Prostate gland (tissue), 2 donors: ENCODE measurements around the gene ZNF436. TPM values are rescaled to one million over a fixed set of nuclear protein-coding genes. Genes with fewer than 3 reads are reported as not detected.

ENCODE experiments used
- DNase-seq: peaks from one replicate; pipeline ENCODE4 v3.0.0-alpha.2; 2019; ENCODE audit warnings: low spot score
- H3K27ac ChIP-seq, 2 donors: fragments of 200-600 bp; sonication (generic); 2 replicates each; pipeline ENCODE4 v1.5.1; 2017 to 2019
- H3K27me3 ChIP-seq: fragments of 200-600 bp; sonication (generic); replicated peaks from 2 replicates; pipeline ENCODE4 v1.5.1; 2019; ENCODE audit not compliant: insufficient read depth
- H3K36me3 ChIP-seq, 2 donors: fragments of 200-600 bp; sonication (generic); 1 replicate in 1 of 2; 2 replicates in 1 of 2; pipeline versions ENCODE4 v1.5.1 to v1.8.1; 2017 to 2019
- H3K4me1 ChIP-seq: fragments of 200-600 bp; sonication (generic); replicated peaks from 2 replicates; pipeline ENCODE4 v1.5.1; 2019
- H3K4me3 ChIP-seq, 2 donors: fragments of 200-600 bp; sonication (generic); 2 replicates each; pipeline ENCODE4 v1.5.1; 2017 to 2019
- H3K9me3 ChIP-seq: fragments of 200-600 bp; sonication (generic); 2 replicates; pipeline ENCODE4 v1.5.1; 2017
- CTCF ChIP-seq, 4 experiments: fragments of 200-600 bp in 2 of 4; fragments of 450-650 bp in 2 of 4; sonication (generic) in 2 of 4; IDR thresholded peaks; 1 replicate in 3 of 4; 2 replicates in 1 of 4; pipeline ENCODE4 v1.5.1; 2016 to 2019; ENCODE audit warnings: antibody characterized with exemption in 4 of 4, mild to moderate bottlenecking in 2 of 4, moderate library complexity in 2 of 4
- POLR2A ChIP-seq: fragments of 450-650 bp; IDR thresholded peaks from one replicate; pipeline ENCODE4 v1.6.1; 2016; ENCODE audit warnings: antibody characterized with exemption, mild to moderate bottlenecking
- POLR2AphosphoS5 ChIP-seq: sonication (generic); formaldehyde crosslinking; IDR thresholded peaks from one replicate; pipeline ENCODE4 v1.6.1; 2017; ENCODE audit warnings: antibody characterized with exemption
- WGBS: methylation state at CpG from one replicate; pipeline ENCODE4 v1.1.5; 2018; 5-methylcytosine and 5-hydroxymethylcytosine counted together
- intact Hi-C: fragments of 100-400 bp; cut with DNase I; formaldehyde crosslinking; loops from one replicate; pipeline ENCODE4 v1.14.2; 2022
- total RNA-seq, 2 donors: library from RNA; depleted of rRNA; stranded (reverse); fragments of >200 nt; gene quantifications; one replicate each; pipeline ENCODE4 v1.1.0, GENCODE V29; 2016

The ZNF436 gene
- total RNA-seq, 2 donors from 2014 or later: 25.3 to 29.5 TPM

GRCh38 chr1:23371987-23372880 lies 2.6 kb upstream of the ZNF436 start:
- TF ChIP-seq POLR2AphosphoS5 (no peak), CTCF (IDR thresholded peaks at IDR 0.05) (no peak)
- H3K27me3 ChIP-seq: no peaks in the 10 kb centered on the region
- no peak for DNase-seq
- peaks cover 21% of the 10 kb centered on the region for H3K4me1 ChIP-seq
- intact Hi-C loops: no loop called here
- no peak overlapping the region for H3K27ac ChIP-seq
- no peaks in the 10 kb centered on the region for H3K36me3 ChIP-seq
- no peak overlapping the region for H3K4me3 ChIP-seq
- 62% methylated on average over 13 of the region's 13 CpGs for WGBS
- H3K9me3 ChIP-seq: no peaks in the 10 kb centered on the region

GRCh38 chr1:23370709-23371584 lies 1.3 kb upstream of the ZNF436 start:
- Histone ChIP-seq H3K9me3 (no peaks in the 10 kb centered on the region), H3K27me3 (no peaks in the 10 kb centered on the region), H3K36me3 (no peaks in the 10 kb centered on the region), H3K4me1 (peaks cover 18% of the 10 kb centered on the region), H3K27ac (peak overlapping the region; percentile 99), H3K4me3 (peak overlapping the region in 1 of 2 donors; percentile 88)
- TF ChIP-seq POLR2AphosphoS5 (peak; percentile 53), POLR2A (no peak)
- intact Hi-C loops: no loop called here
- WGBS: 9% methylated on average over 13 of the region's 13 CpGs
- peak; percentile 65 for DNase-seq

GRCh38 chr1:23370330-23370708 lies 683 bp upstream of the ZNF436 start:
- TF ChIP-seq POLR2A: no peak
- no peak for TF ChIP-seq CTCF (IDR thresholded peaks at IDR 0.05)
- TF ChIP-seq POLR2AphosphoS5: no peak
- Histone ChIP-seq H3K27me3 (no peaks in the 10 kb centered on the region), H3K4me3 (peak overlapping the region; percentile 82 to 88), H3K9me3 (no peaks in the 10 kb centered on the region), H3K4me1 (peaks cover 18% of the 10 kb centered on the region), H3K36me3 (no peaks in the 10 kb centered on the region), H3K27ac (peak overlapping the region; percentile 99)
- intact Hi-C loops: no loop called here
- 19% methylated on average over 5 of the region's 5 CpGs for WGBS
- no peak for DNase-seq

- Histone ChIP-seq H3K9me3 (no peaks in the 10 kb centered on the region), H3K27me3 (no peaks in the 10 kb centered on the region), H3K4me3 (peak overlapping the region; percentile 82 to 88), H3K27ac (peak overlapping the region; percentile 99), H3K4me1 (peaks cover 18% of the 10 kb centered on the region), H3K36me3 (peaks cover 0 to 8% of the 10 kb centered on the region in 2 donors)
- TF ChIP-seq POLR2AphosphoS5 (peak; percentile 94), POLR2A (peak; percentile 98), CTCF (IDR thresholded peaks at IDR 0.05) (peak in 2 of 4 experiments; percentile 38 to 40)
- intact Hi-C loops: loop anchor here (2.0 kb wide), 1 partner anchor 24 kb away; the partner anchor contains the start of gene HNRNPR
- DNase-seq: peak; percentile 91
- under 1% methylated on average over 59 of the region's 61 CpGs for WGBS
Measured at GRCh38 chr1:23368562-23369334, 888 bp downstream of the ZNF436 start.
